Testis (tissue), 3 donors: Measurements from ENCODE around the gene KIF16B. TPM values are rescaled to one million over a fixed set of nuclear protein-coding genes. Genes with fewer than 3 reads are reported as not detected.

Source experiments
- DNase-seq: peaks from one replicate; pipeline ENCODE4 v3.0.0-alpha.2; 2019
- H3K27ac ChIP-seq, 2 donors: fragments of 200-600 bp; sonication (generic); one replicate each; pipeline ENCODE4 v1.5.1; 2019
- H3K27me3 ChIP-seq: fragments of 200-600 bp; sonication (generic); one replicate; pipeline ENCODE4 v1.5.1; 2019
- H3K36me3 ChIP-seq: fragments of 200-600 bp; sonication (generic); one replicate; pipeline ENCODE4 v1.5.1; 2017; ENCODE audit warnings: low read depth; ENCODE audit errors: missing control alignments
- H3K4me1 ChIP-seq: fragments of 200-600 bp; sonication (generic); one replicate; pipeline ENCODE4 v1.5.1; 2019
- H3K4me3 ChIP-seq, 2 donors: fragments of 200-600 bp; sonication (generic); one replicate each; pipeline ENCODE4 v1.5.1; 2017 to 2019
- H3K9me3 ChIP-seq: fragments of 200-600 bp; sonication (generic); one replicate; pipeline ENCODE4 v1.5.1; 2017
- POLR2A ChIP-seq: fragments of 450-650 bp; IDR thresholded peaks from one replicate; pipeline ENCODE4 v1.6.1; 2017; ENCODE audit warnings: antibody characterized with exemption, mild to moderate bottlenecking, moderate library complexity
- WGBS, 2 donors: methylation state at CpG; one replicate each; pipeline ENCODE4 v1.1.5; 2018; 5-methylcytosine and 5-hydroxymethylcytosine counted together
- intact Hi-C: fragments of 100-400 bp; cut with DNase I; formaldehyde crosslinking; loops from one replicate; pipeline ENCODE4 v1.15.1; 2023; ENCODE audit warnings: low total_unique reads
- polyA plus RNA-seq: library from polyadenylated mRNA; stranded (reverse); fragments of 350-450 nt; fragmentation: Illumina TruSeq; extraction: RNeasy Lipid Tissue Mini Kit (QIAGEN cat#74804); gene quantifications from one replicate; pipeline ENCODE4 v1.2.3, GENCODE V29; 2014; ENCODE audit warnings: low read depth, low replicate concordance; ENCODE audit not compliant: insufficient read depth
- total RNA-seq, 2 donors: library from RNA; depleted of rRNA; stranded (reverse); fragments of >200 nt; gene quantifications; one replicate each; pipeline ENCODE4 v1.2.3, GENCODE V29; 2016
- TF ChIP-seq, protein P1 (sequence below), 3 experiments: fragments of 450-650 bp in 2 of 3; fragments of 200-600 bp in 1 of 3; sonication (generic) in 1 of 3; IDR thresholded peaks; one replicate each; pipeline ENCODE4 v1.5.1; 2016 to 2019; ENCODE audit warnings: antibody characterized with exemption in 3 of 3, mild to moderate bottlenecking in 2 of 3, moderate library complexity in 1 of 3

KIF16B gene
- total and polyA plus RNA-seq, 3 donors from 2014 or later = 10.2 to 25.5 (median 22.3) TPM

DNA sequence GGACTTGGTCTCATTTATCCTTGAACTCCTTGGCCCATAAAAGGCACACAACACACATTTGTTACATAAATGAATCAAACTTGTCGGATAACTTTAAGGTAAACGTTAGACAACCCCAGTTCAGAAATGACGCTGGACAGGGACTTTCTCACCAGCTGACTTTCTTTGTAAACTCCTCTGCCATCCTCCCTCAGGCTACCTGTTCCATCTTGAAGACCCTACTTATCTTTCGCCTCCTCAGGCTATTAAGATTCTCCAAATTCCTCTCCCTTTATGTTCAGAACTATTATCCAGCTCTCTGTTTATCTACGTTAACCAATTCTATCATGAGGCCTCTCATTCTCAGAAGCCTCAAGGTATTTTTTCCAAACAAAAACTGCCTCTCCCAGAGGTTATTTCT lies 47.7 kb upstream of the KIF16B start:
- DNase-seq = no peak
- H3K9me3 ChIP-seq = no peaks in the 10 kb centered on the region
- no peaks in the 10 kb centered on the region for H3K36me3 ChIP-seq
- intact Hi-C loops = no loop called here
- TF ChIP-seq, protein P1, sequence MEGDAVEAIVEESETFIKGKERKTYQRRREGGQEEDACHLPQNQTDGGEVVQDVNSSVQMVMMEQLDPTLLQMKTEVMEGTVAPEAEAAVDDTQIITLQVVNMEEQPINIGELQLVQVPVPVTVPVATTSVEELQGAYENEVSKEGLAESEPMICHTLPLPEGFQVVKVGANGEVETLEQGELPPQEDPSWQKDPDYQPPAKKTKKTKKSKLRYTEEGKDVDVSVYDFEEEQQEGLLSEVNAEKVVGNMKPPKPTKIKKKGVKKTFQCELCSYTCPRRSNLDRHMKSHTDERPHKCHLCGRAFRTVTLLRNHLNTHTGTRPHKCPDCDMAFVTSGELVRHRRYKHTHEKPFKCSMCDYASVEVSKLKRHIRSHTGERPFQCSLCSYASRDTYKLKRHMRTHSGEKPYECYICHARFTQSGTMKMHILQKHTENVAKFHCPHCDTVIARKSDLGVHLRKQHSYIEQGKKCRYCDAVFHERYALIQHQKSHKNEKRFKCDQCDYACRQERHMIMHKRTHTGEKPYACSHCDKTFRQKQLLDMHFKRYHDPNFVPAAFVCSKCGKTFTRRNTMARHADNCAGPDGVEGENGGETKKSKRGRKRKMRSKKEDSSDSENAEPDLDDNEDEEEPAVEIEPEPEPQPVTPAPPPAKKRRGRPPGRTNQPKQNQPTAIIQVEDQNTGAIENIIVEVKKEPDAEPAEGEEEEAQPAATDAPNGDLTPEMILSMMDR (IDR thresholded peaks at IDR 0.05) = no peak
- no peak for TF ChIP-seq POLR2A
- no peak overlapping the region for H3K27ac ChIP-seq
- no peaks in the 10 kb centered on the region for H3K27me3 ChIP-seq
- H3K4me3 ChIP-seq = no peak overlapping the region
- H3K4me1 ChIP-seq = no peaks in the 10 kb centered on the region
- 72 to 74% methylated on average over 5 of the region's 5 CpGs for WGBS, 2 donors

DNA sequence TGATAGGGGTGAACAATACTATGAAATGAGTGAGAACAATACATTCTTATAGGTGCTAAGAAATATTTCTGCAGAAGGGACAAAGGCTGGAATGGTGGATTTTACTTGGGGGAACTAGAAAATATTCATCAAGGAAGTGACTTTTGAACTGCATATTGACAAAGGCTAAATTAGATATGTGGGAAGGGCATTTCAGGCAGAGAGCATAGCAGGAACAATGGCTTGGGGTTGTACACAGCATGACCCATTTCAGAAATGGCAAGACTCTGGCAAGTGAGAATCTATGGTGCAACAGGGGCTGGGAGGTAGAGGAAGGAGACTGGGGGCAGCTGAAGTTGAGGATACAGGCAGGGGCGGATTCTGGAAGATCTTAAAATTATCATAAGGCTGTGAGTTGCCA lies 46.7 kb upstream of the KIF16B start:
- TF ChIP-seq, protein P1 (IDR thresholded peaks at IDR 0.05) = no peak
- TF ChIP-seq POLR2A = no peak
- no peak overlapping the region for H3K27ac ChIP-seq
- no peaks in the 10 kb centered on the region for H3K36me3 ChIP-seq
- no peak for DNase-seq
- no peak overlapping the region for H3K4me3 ChIP-seq
- no peaks in the 10 kb centered on the region for H3K27me3 ChIP-seq
- H3K9me3 ChIP-seq = no peaks in the 10 kb centered on the region
- WGBS, 2 donors = 97 to 100% methylated on average over 1 of the region's 1 CpG
- intact Hi-C loops = no loop called here
- H3K4me1 ChIP-seq = no peaks in the 10 kb centered on the region

DNA sequence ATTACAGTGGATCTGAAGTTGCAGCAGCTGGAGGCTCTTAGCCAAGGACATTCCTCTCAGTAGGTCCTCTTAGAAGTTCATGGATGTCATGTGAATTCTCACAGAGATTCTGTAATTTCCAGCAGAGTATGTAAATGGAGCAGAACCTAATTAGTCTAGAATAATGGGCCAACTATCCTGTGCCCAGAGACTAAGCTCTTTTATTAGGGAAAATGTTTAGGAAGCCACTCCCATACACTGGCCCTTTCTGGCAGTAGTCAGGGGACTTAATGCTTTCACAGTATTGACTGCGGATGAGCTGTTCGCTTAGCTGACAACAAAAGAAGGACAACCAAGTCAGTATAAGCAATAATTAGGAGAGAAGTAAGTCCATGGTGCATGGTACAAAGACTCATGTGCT lies 43.8 kb upstream of the KIF16B start:
- intact Hi-C loops = no loop called here
- H3K27ac ChIP-seq = no peak overlapping the region
- no peak overlapping the region for H3K4me3 ChIP-seq

DNA sequence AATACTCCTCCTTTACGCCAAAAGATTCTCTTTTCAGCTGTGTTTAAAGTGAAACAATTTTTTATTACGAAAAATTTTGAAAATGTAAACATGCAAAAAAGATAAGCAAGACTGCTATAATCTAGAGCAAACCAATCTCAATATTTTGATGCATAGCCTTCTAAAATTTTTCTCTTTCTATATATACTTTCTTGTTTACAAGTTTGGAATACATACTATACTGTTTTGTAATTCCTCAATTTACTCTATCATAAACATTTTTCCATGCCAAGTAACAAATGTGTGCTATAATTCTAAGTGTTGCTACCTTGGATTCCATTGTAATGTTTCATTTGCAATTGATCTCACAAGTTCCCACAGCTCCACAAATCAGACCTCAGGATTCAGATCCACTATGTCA lies 43.1 kb upstream of the KIF16B start:
- WGBS, 2 donors = 98 to 100% methylated on average over 2 of the region's 2 CpGs
- H3K27ac ChIP-seq = no peak overlapping the region
- intact Hi-C loops = no loop called here

More for the DNA sequence above, 43.8 kb upstream of the KIF16B start:
- Histone ChIP-seq H3K36me3 (no peaks in the 10 kb centered on the region), H3K9me3 (no peaks in the 10 kb centered on the region), H3K4me1 (no peaks in the 10 kb centered on the region), H3K27me3 (no peaks in the 10 kb centered on the region)
- TF ChIP-seq, protein P1 (IDR thresholded peaks at IDR 0.05) = no peak
- no peak for DNase-seq
- WGBS, 2 donors = 96 to 98% methylated on average over 2 of the region's 2 CpGs

DNA sequence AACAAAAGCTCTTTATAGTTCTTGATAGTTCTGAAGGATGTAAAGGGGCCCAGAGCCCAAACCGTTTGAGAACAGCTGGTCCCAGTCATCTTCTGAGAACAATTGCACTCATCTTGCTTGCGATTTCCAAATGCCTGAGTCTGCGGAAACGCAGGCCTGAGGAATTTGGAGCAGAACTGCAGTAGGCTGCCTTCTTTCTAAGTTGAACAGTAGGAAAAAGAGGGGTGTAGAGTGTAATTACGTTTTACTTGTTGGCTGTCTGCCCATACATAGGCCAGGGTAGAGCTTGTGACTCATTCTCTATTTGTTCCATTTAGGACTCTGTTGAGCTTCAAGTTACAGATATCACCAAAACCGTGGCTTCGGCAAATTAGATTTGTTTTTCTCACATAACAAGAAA lies 42.0 kb upstream of the KIF16B start:
- 50 to 52% methylated on average over 7 of the region's 7 CpGs for WGBS, 2 donors
- intact Hi-C loops = no loop called here
- no peaks in the 10 kb centered on the region for H3K36me3 ChIP-seq
- no peak for DNase-seq
- no peaks in the 10 kb centered on the region for H3K4me1 ChIP-seq
- H3K4me3 ChIP-seq = no peak overlapping the region
- H3K27ac ChIP-seq = no peak overlapping the region
- TF ChIP-seq, protein P1 (IDR thresholded peaks at IDR 0.05) = no peak
- TF ChIP-seq POLR2A = no peak
- H3K9me3 ChIP-seq = no peaks in the 10 kb centered on the region
- no peaks in the 10 kb centered on the region for H3K27me3 ChIP-seq

More for the DNA sequence above, 43.1 kb upstream of the KIF16B start:
- Histone ChIP-seq H3K4me1 (no peaks in the 10 kb centered on the region), H3K9me3 (no peaks in the 10 kb centered on the region), H3K4me3 (no peak overlapping the region), H3K36me3 (no peaks in the 10 kb centered on the region), H3K27me3 (no peaks in the 10 kb centered on the region)
- TF ChIP-seq, protein P1 (IDR thresholded peaks at IDR 0.05) = no peak
- no peak for TF ChIP-seq POLR2A
- DNase-seq = no peak
